Activated CD4-positive, alpha-beta memory T cell treated with anti-CD3 and anti-CD28 coated beads for 36 hours (primary cell): Measurements from ENCODE around the gene EFNA3. TPM values are rescaled to one million over a fixed set of nuclear protein-coding genes. Genes with fewer than 3 reads are reported as not detected.

Experiments used
- CTCF ChIA-PET: fragments of 350-600 bp; sonication (Branson Sonifier 250); formaldehyde crosslinking; loops from one replicate; lab custom pipeline; 2021; ENCODE audit warnings: antibody characterized with exemption, inconsistent platforms; lab: Charles Lee
- POLR2A ChIA-PET: fragments of 350-600 bp; sonication (Branson Sonifier 250); formaldehyde crosslinking; loops from one replicate; lab custom pipeline; 2021; ENCODE audit warnings: antibody characterized with exemption; lab: Charles Lee
- DNase-seq: peaks from one replicate; pipeline ENCODE4 v3.0.0-alpha.2; 2020
- H3K27ac Mint-ChIP-seq: one replicate; pipeline ENCODE4 v1.8.0; 2021; ENCODE audit warnings: mixed read lengths
- H3K27me3 Mint-ChIP-seq: one replicate; pipeline ENCODE4 v1.8.0; 2021; ENCODE audit warnings: mixed read lengths
- H3K36me3 Mint-ChIP-seq: one replicate; pipeline ENCODE4 v1.8.0; 2021; ENCODE audit warnings: mixed read lengths
- H3K4me1 Mint-ChIP-seq: one replicate; pipeline ENCODE4 v1.8.0; 2021; ENCODE audit warnings: low read depth, mixed read lengths
- H3K4me3 Mint-ChIP-seq: one replicate; pipeline ENCODE4 v1.8.0; 2021; ENCODE audit warnings: mild to moderate bottlenecking, mixed read lengths
- H3K9me3 Mint-ChIP-seq: one replicate; pipeline ENCODE4 v1.8.0; 2021; ENCODE audit warnings: mixed read lengths
- intact Hi-C: fragments of 100-400 bp; cut with micrococcal nuclease; formaldehyde crosslinking; loops from one replicate; pipeline ENCODE4 v1.15.1; 2023
- total RNA-seq, 2 experiments: library from RNA; stranded (reverse); gene quantifications; one replicate each; pipeline ENCODE4 v1.2.3, GENCODE V29; 2021

The EFNA3 gene
- total RNA-seq, 2 experiments from 2014 or later, result 2.4 to 2.6 TPM

GRCh38 chr1:155061381-155062150, 17.1 kb upstream of the EFNA3 start:
- peak overlapping the region; percentile 34 for H3K27ac Mint-ChIP-seq
- no peaks in the 10 kb centered on the region for H3K27me3 Mint-ChIP-seq
- ChIA-PET POLR2A (interaction anchor here (1.3 to 1.4 kb wide), 2 partner anchors 11 to 14 kb away, joined by 3 to 5 read pairs; partner anchors contain the start of gene ADAM15), CTCF (interaction anchor here (0.5 to 15.8 kb wide), 39 partner anchors 9 to 502 kb away, joined by 3 to 245 read pairs (median 4); partner anchors contain the start of genes ADAM15, FLAD1, KRTCAP2 and PBXIP1)
- no peaks in the 10 kb centered on the region for H3K9me3 Mint-ChIP-seq
- peaks cover 12% of the 10 kb centered on the region for H3K36me3 Mint-ChIP-seq
- H3K4me3 Mint-ChIP-seq, result no peak overlapping the region
- peaks cover 29% of the 10 kb centered on the region for H3K4me1 Mint-ChIP-seq
- intact Hi-C loops, result loop anchor here (1.0 to 5.0 kb wide), 5 partner anchors 9 to 394 kb away; partner anchors contain the start of genes FLAD1 and PMVK
- peak; percentile 96 for DNase-seq

- peaks cover 12% of the 10 kb centered on the region for H3K36me3 Mint-ChIP-seq
- CTCF ChIA-PET, result interaction anchor here (0.5 to 15.8 kb wide), 43 partner anchors 9 to 502 kb away, joined by 3 to 245 read pairs (median 4); partner anchors contain the start of genes ADAM15, FLAD1, KRTCAP2 and PBXIP1
- H3K4me1 Mint-ChIP-seq, result peaks cover 29% of the 10 kb centered on the region
- H3K9me3 Mint-ChIP-seq, result no peaks in the 10 kb centered on the region
- no peak overlapping the region for H3K4me3 Mint-ChIP-seq
- POLR2A ChIA-PET, result interaction anchor here (1.3 to 2.3 kb wide), 3 partner anchors 11 to 23 kb away, joined by 3 to 21 read pairs (median 5); partner anchors contain the start of gene ADAM15
- intact Hi-C loops, result loop anchor here (5.0 kb wide), 3 partner anchors 80 to 395 kb away; partner anchors contain the start of genes FLAD1 and PMVK
- DNase-seq, result no peak
- no peak overlapping the region for H3K27ac Mint-ChIP-seq
- no peaks in the 10 kb centered on the region for H3K27me3 Mint-ChIP-seq
Measured at GRCh38 chr1:155062151-155062686, 16.4 kb upstream of the EFNA3 start.

GRCh38 chr1:155062702-155063411, 15.8 kb upstream of the EFNA3 start:
- no peaks in the 10 kb centered on the region for H3K27me3 Mint-ChIP-seq
- peak; percentile 89 for DNase-seq
- H3K36me3 Mint-ChIP-seq, result peaks cover 12% of the 10 kb centered on the region
- H3K4me3 Mint-ChIP-seq, result peak overlapping the region; percentile 74
- intact Hi-C loops, result loop anchor here (1.0 to 5.0 kb wide), 5 partner anchors 21 to 396 kb away; partner anchors contain the start of genes FLAD1 and PMVK
- CTCF ChIA-PET, result interaction anchor here (0.7 to 15.8 kb wide), 9 partner anchors 13 to 183 kb away, joined by 3 to 245 read pairs (median 6); partner anchors contain the start of genes ADAM15, KRTCAP2 and PMVK
- no peaks in the 10 kb centered on the region for H3K9me3 Mint-ChIP-seq
- no peak overlapping the region for H3K27ac Mint-ChIP-seq
- peaks cover 29% of the 10 kb centered on the region for H3K4me1 Mint-ChIP-seq
- POLR2A ChIA-PET, result interaction anchor here (1.3 to 2.3 kb wide), 3 partner anchors 13 to 126 kb away, joined by 3 to 21 read pairs (median 4); partner anchors contain the start of gene PMVK

- no peaks in the 10 kb centered on the region for H3K27me3 Mint-ChIP-seq
- DNase-seq, result peak; percentile 89
- H3K36me3 Mint-ChIP-seq, result peaks cover 9% of the 10 kb centered on the region
- intact Hi-C loops, result loop anchor here (1.0 to 5.0 kb wide), 5 partner anchors 21 to 396 kb away; partner anchors contain the start of genes FLAD1 and PMVK
- H3K9me3 Mint-ChIP-seq, result no peaks in the 10 kb centered on the region
- ChIA-PET POLR2A (interaction anchor here (1.5 to 2.3 kb wide), 2 partner anchors 21 to 127 kb away, joined by 4 to 21 read pairs; partner anchors contain the start of gene PMVK), CTCF (interaction anchor here (1.0 to 15.8 kb wide), 8 partner anchors 12 to 127 kb away, joined by 3 to 245 read pairs (median 6); partner anchors contain the start of genes ADAM15, KRTCAP2 and PMVK)
- peaks cover 29% of the 10 kb centered on the region for H3K4me1 Mint-ChIP-seq
- peak within 1 kb of the TSS; percentile 80 for H3K4me3 Mint-ChIP-seq
- peak within 1 kb of the TSS; percentile 31 for H3K27ac Mint-ChIP-seq
Measured at GRCh38 chr1:155063550-155064110, 15.0 kb upstream of the EFNA3 start, which contains the start of gene EFNA4. Gene EFNA4 (plus strand): TSS chr1:155063740. CDS start chr1:155063824, 84 bp downstream.

- Mint-ChIP-seq H3K4me1 (peaks cover 29% of the 10 kb centered on the region), H3K36me3 (peaks cover 8% of the 10 kb centered on the region), H3K9me3 (no peaks in the 10 kb centered on the region), H3K4me3 (peak overlapping the region; percentile 80), H3K27ac (peak overlapping the region; percentile 31), H3K27me3 (no peaks in the 10 kb centered on the region)
- intact Hi-C loops, result loop anchor here (5.0 kb wide), 3 partner anchors 82 to 397 kb away; partner anchors contain the start of genes FLAD1 and PMVK
- CTCF ChIA-PET, result interaction anchor here (0.7 to 15.8 kb wide), 7 partner anchors 12 to 104 kb away, joined by 3 to 245 read pairs (median 7); partner anchors contain the start of gene ADAM15
- POLR2A ChIA-PET, result interaction anchor here (1.5 to 2.3 kb wide), 2 partner anchors 21 to 128 kb away, joined by 4 to 21 read pairs; partner anchors contain the start of gene PMVK
- peak; percentile 57 for DNase-seq
Measured at GRCh38 chr1:155064111-155064831, 14.4 kb upstream of the EFNA3 start.

GRCh38 chr1:155064832-155065429, 13.7 kb upstream of the EFNA3 start:
- ChIA-PET POLR2A (no interaction called here), CTCF (interaction anchor here (0.7 to 15.8 kb wide), 6 partner anchors 12 to 103 kb away, joined by 3 to 245 read pairs (median 8); partner anchors contain the start of gene ADAM15)
- intact Hi-C loops, result loop anchor here (5.0 kb wide), 3 partner anchors 83 to 398 kb away; partner anchors contain the start of genes FLAD1 and PMVK
- no peak for DNase-seq
- H3K9me3 Mint-ChIP-seq, result no peaks in the 10 kb centered on the region
- no peaks in the 10 kb centered on the region for H3K27me3 Mint-ChIP-seq
- peak overlapping the region; percentile 80 for H3K4me3 Mint-ChIP-seq
- H3K4me1 Mint-ChIP-seq, result peaks cover 29% of the 10 kb centered on the region
- H3K27ac Mint-ChIP-seq, result no peak overlapping the region
- peaks cover 10% of the 10 kb centered on the region for H3K36me3 Mint-ChIP-seq

- H3K9me3 Mint-ChIP-seq, result no peaks in the 10 kb centered on the region
- intact Hi-C loops, result no loop called here
- POLR2A ChIA-PET, result no interaction called here
- H3K4me1 Mint-ChIP-seq, result peaks cover 30% of the 10 kb centered on the region
- H3K27me3 Mint-ChIP-seq, result no peaks in the 10 kb centered on the region
- H3K36me3 Mint-ChIP-seq, result peaks cover 5% of the 10 kb centered on the region
- H3K4me3 Mint-ChIP-seq, result no peak overlapping the region
- DNase-seq, result no peak
- CTCF ChIA-PET, result interaction anchor here (1.3 to 15.8 kb wide), 5 partner anchors 18 to 106 kb away, joined by 3 to 245 read pairs (median 6); partner anchors contain the start of genes ADAM15 and KRTCAP2
- H3K27ac Mint-ChIP-seq, result no peak overlapping the region
Measured at GRCh38 chr1:155066777-155067176, 11.9 kb upstream of the EFNA3 start.

GRCh38 chr1:155068599-155068998, 10.0 kb upstream of the EFNA3 start:
- Mint-ChIP-seq H3K36me3 (peaks cover 5% of the 10 kb centered on the region), H3K4me3 (no peak overlapping the region), H3K9me3 (no peaks in the 10 kb centered on the region), H3K4me1 (peaks cover 20% of the 10 kb centered on the region), H3K27ac (no peak overlapping the region), H3K27me3 (no peaks in the 10 kb centered on the region)
- ChIA-PET POLR2A (no interaction called here), CTCF (interaction anchor here (0.7 kb wide), 1 partner anchor 435 kb away, joined by 3 read pairs; no protein-coding TSS in a partner anchor)
- intact Hi-C loops, result no loop called here
- no peak for DNase-seq

GRCh38 chr1:155069551-155070157, 9.0 kb upstream of the EFNA3 start:
- Mint-ChIP-seq H3K27me3 (no peaks in the 10 kb centered on the region), H3K9me3 (no peaks in the 10 kb centered on the region)
- intact Hi-C loops, result no loop called here

More at GRCh38 chr1:155069551-155070157, 9.0 kb upstream of the EFNA3 start:
- DNase-seq, result no peak
- ChIA-PET CTCF (interaction anchor here (1.1 to 3.6 kb wide), 6 partner anchors 8 to 19 kb away, joined by 3 to 26 read pairs (median 6); partner anchors contain the start of gene ADAM15), POLR2A (no interaction called here)
- no peak overlapping the region for H3K27ac Mint-ChIP-seq
- peaks cover 5% of the 10 kb centered on the region for H3K36me3 Mint-ChIP-seq
- peaks cover 19% of the 10 kb centered on the region for H3K4me1 Mint-ChIP-seq
- no peak overlapping the region for H3K4me3 Mint-ChIP-seq
